Calu3 (cell line): ENCODE results near the gene TLN1. TPM values are rescaled to one million over a fixed set of nuclear protein-coding genes. Genes with fewer than 3 reads are reported as not detected.

ENCODE experiments used
- BruUV-seq: library from RNA; stranded (reverse); fragments of 400-500 nt; replicated peaks from 2 replicates; lab custom pipeline; 2021; lab: Mats Ljungman, UMichigan
- CTCF ChIA-PET: fragments of 300-600 bp; sonication (Branson Sonifier 250); formaldehyde crosslinking; loops from one replicate; lab custom pipeline; 2022; ENCODE audit warnings: antibody characterized with exemption; lab: Charles Lee
- DNase-seq: peaks from one replicate; pipeline ENCODE4 v3.0.0; 2022
- H3K27ac Mint-ChIP-seq: one replicate; pipeline ENCODE4 v1.8.0; 2022; ENCODE audit warnings: mixed read lengths; ENCODE audit not compliant: unreplicated experiment
- H3K27me3 Mint-ChIP-seq: one replicate; pipeline ENCODE4 v1.8.0; 2022; ENCODE audit warnings: mixed read lengths; ENCODE audit not compliant: unreplicated experiment
- H3K36me3 Mint-ChIP-seq: one replicate; pipeline ENCODE4 v1.8.0; 2022; ENCODE audit warnings: mild to moderate bottlenecking, moderate library complexity, mixed read lengths; ENCODE audit not compliant: insufficient read depth, unreplicated experiment
- H3K4me1 Mint-ChIP-seq: one replicate; pipeline ENCODE4 v1.8.0; 2022; ENCODE audit warnings: mild to moderate bottlenecking, low read depth, mixed read lengths; ENCODE audit not compliant: unreplicated experiment
- H3K4me3 Mint-ChIP-seq: one replicate; pipeline ENCODE4 v1.8.0; 2022; ENCODE audit warnings: mild to moderate bottlenecking, low read depth, moderate library complexity, mixed read lengths; ENCODE audit not compliant: unreplicated experiment
- H3K9me3 Mint-ChIP-seq: one replicate; pipeline ENCODE4 v1.8.0; 2022; ENCODE audit warnings: low read depth, mixed read lengths; ENCODE audit not compliant: unreplicated experiment
- CTCF ChIP-seq: fragments of 200-600 bp; IDR thresholded peaks from one replicate; pipeline ENCODE4 v1.8.0; 2022; ENCODE audit warnings: antibody characterized with exemption; ENCODE audit not compliant: unreplicated experiment
- intact Hi-C: fragments of 100-400 bp; cut with micrococcal nuclease; formaldehyde crosslinking; loops from one replicate; pipeline ENCODE4 v1.10.0; 2022; ENCODE audit not compliant: unreplicated experiment
- total RNA-seq: library from RNA; stranded (reverse); gene quantifications from 2 replicates; pipeline ENCODE4 v1.2.3, GENCODE V29; 2022

The TLN1 gene
- total RNA-seq, 1 experiment from 2014 or later, result 98.7 TPM

DNA sequence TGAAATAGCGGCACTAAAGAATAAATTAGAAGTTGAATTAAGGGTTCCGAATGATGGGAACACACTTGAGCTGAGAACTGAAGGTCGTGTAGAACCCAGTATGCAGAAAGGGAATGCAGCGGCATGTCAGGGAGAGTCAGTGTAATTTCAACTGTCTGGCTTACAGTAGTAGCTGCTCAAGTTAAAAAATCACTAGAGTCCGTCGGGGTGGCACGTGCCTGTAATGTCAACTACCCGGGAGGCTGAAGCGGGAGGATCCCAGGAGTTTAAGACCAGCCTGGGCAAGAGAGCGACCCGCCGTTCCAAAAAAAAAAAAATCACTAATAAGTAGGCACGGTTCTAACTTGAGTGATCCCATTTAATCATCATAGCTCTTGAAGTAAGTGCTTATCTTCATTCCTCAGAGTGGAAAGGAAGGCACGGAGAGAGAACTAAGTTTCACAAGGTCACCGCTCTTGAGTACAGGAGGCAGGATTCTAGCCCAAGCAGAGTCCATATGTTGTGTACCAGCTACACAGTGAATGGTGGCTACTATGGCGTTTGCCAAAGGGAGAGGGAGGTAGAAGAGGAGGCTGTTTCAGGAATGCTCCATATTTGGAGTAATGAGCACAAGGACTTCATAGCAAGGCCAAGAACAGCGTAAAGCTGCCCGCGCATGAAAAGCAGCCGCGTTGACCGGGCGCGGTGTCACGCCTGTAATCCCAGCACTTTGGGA lies 75.0 kb downstream of the TLN1 start:
- Mint-ChIP-seq H3K4me3 (peak overlapping the region; percentile 84), H3K9me3 (no peaks in the 10 kb centered on the region), H3K4me1 (peaks cover 8% of the 10 kb centered on the region), H3K27ac (peak overlapping the region; percentile 100), H3K36me3 (peaks cover 31% of the 10 kb centered on the region), H3K27me3 (no peaks in the 10 kb centered on the region)
- intact Hi-C loops, result no loop called here
- DNase-seq, result no peak
- CTCF ChIA-PET, result interaction anchor here (0.6 to 2.2 kb wide), 5 partner anchors 39 to 214 kb away, joined by 3 to 12 read pairs (median 3); partner anchors contain the start of genes CREB3, HINT2 and TLN1
- BruUV-seq, result no TSS peak
- TF ChIP-seq CTCF, result no peak

DNA sequence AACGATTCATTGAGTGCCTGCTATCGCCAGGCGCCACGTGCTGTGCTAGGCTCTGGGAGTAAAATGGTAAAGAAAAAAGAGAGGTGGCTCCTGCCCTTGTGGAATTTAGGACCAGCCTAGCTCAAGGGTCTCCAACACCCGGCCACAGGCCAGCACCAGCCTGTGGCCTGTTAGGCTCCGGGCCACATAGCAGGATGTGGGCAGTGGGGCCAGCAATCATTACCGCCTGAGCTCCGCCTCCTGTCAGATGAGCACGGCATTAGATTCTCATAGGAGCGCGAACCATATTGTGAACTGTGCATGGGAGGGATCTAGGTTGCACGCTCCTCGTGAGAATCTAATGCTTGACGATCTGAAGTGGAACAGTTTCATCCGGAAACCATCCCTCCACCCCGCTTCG lies 75.6 kb downstream of the TLN1 start:
- Mint-ChIP-seq H3K36me3 (peaks cover 31% of the 10 kb centered on the region), H3K27me3 (no peaks in the 10 kb centered on the region), H3K4me3 (no peak overlapping the region), H3K4me1 (peaks cover 8% of the 10 kb centered on the region), H3K27ac (peak overlapping the region; percentile 100), H3K9me3 (no peaks in the 10 kb centered on the region)
- intact Hi-C loops, result no loop called here
- no peak for TF ChIP-seq CTCF
- CTCF ChIA-PET, result no interaction called here
- BruUV-seq, result no TSS peak
- DNase-seq, result no peak

GRCh38 chr9:35653611-35654010 lies 78.4 kb downstream of the TLN1 start:
- H3K36me3 Mint-ChIP-seq, result peaks cover 17% of the 10 kb centered on the region
- no peaks in the 10 kb centered on the region for H3K4me1 Mint-ChIP-seq
- no peak overlapping the region for H3K27ac Mint-ChIP-seq
- DNase-seq, result no peak
- intact Hi-C loops, result no loop called here
- H3K27me3 Mint-ChIP-seq, result peaks cover 5% of the 10 kb centered on the region
- BruUV-seq, result no TSS peak
- CTCF ChIA-PET, result no interaction called here
- no peak overlapping the region for H3K4me3 Mint-ChIP-seq
- no peaks in the 10 kb centered on the region for H3K9me3 Mint-ChIP-seq
- no peak for TF ChIP-seq CTCF

- peaks cover 10% of the 10 kb centered on the region for H3K36me3 Mint-ChIP-seq
- TF ChIP-seq CTCF, result no peak
- peaks cover 13% of the 10 kb centered on the region for H3K27me3 Mint-ChIP-seq
- H3K9me3 Mint-ChIP-seq, result no peaks in the 10 kb centered on the region
- DNase-seq, result no peak
- H3K4me1 Mint-ChIP-seq, result peaks cover 7% of the 10 kb centered on the region
- H3K4me3 Mint-ChIP-seq, result no peak overlapping the region
- no TSS peak for BruUV-seq
- intact Hi-C loops, result no loop called here
- H3K27ac Mint-ChIP-seq, result no peak overlapping the region
- CTCF ChIA-PET, result no interaction called here
Observed at GRCh38 chr9:35652829-35653209, 79.2 kb downstream of the TLN1 start.
